HG02642 (cell line): Measurements from ENCODE around the gene SUZ12.
A peak's percentile ranks its signal among the peaks of the same experiment; 100 is the strongest.
"Not testable (repeated sequence)": the region's sequence is repeated elsewhere in the genome, so short reads cannot be mapped to it uniquely, and the experiment has no call there.

Experiments used
- ATAC-seq: cut with Tn5 transposase; IDR thresholded peaks from one replicate; pipeline ENCODE4 v1.9.1; 2021; ENCODE audit warnings: mild to moderate bottlenecking; ENCODE audit not compliant: unreplicated experiment, poor library complexity

The SUZ12 gene

DNA sequence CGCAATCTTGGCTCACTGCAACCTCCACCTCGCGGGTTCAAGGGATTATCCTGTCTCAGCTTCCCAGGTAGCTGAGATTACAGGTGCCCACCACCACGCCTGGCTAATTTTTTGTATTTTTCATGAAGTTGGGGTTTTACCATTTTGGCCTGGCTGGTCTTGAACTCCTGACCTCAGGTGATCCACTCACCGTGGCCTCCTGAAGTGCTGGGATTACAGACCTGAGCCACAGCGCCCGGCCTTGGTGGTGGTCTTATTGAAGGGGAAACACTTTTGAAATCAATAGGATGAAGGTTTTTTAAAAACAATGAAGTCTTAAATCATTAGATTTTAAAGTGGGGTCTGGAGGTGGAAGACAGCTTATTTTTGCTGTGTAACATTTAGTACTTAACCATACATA, 5.6 kb downstream of the SUZ12 start:
- ATAC-seq, result not testable (repeated sequence)

DNA sequence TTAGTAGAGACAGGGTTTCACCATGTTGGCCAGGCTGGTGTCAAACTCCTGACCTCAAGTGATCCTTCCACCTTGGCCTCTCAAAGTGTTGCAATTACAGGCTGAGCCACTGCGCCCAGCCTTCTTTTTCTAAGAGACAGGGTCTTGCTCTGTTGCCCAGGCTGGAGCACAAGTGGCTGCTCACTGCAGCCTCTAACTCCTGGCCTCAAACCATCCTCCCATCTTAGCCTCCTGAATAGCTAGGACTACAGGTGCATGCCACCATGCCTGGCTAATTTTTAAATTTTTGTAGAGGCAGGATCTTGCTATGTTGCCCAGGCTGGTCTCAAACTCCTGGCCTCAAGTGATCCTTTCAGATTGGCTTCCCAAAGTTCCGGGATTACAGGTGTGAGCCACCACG, 15.1 kb downstream of the SUZ12 start:
- not testable (repeated sequence) for ATAC-seq

DNA sequence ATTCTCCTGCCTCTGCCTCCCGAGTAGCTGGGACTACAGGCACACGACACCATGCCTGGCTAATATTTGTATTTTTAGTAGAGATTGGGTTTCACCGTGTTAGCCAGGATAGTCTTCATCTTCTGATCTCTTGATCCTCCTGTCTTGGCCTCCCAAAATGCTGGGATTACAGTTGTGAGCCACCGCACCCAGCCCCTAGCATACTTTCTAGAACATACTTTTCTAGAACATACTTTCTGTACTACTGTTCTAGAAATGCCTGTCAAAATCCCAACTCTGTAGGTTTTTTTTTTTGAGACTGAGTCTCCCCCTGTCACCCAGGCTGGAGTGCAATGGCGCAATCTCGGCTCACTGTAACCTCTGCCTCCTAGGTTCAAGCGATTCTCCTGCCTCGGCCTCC, 27.3 kb downstream of the SUZ12 start:
- ATAC-seq, result not testable (repeated sequence)

DNA sequence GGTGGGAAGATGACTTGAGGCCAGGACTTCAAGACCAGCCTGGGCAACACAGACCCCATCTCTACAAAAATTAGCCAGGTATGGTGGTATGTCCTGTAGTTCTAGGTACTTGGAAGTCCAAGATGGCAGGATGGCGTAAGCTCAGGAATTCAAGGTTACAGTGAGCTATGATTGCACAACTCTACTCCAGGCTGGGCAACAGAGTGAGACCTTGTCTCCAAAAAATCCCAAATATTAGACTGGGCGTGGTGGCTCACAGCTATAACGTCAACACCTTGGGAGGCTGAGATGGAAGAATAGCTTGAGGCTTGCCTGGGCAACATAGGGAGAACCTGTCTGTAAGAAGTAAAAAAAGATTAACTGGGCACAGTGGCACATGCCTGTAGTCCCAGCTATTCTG, 30.8 kb downstream of the SUZ12 start:
- no peak for ATAC-seq

DNA sequence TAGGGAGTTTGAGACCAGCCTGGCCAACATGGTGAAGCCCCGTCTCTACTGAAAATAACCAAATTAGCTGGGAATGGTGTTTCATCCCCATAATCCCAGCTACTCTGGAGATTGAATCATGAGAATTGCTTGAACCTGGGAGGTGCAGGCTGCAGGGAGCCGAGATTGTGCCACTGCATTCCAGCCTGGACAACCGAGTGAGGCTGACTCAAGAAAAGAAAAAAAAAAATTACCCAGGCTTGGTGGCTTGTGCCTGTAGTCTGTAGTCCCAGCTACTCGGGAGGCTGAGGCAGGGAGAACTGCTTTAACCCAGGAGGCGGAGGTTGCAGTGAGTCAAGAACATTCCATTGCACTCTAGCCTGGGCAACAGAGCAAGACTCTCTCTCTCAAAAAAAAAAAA, 33.6 kb downstream of the SUZ12 start:
- ATAC-seq, result not testable (repeated sequence)

DNA sequence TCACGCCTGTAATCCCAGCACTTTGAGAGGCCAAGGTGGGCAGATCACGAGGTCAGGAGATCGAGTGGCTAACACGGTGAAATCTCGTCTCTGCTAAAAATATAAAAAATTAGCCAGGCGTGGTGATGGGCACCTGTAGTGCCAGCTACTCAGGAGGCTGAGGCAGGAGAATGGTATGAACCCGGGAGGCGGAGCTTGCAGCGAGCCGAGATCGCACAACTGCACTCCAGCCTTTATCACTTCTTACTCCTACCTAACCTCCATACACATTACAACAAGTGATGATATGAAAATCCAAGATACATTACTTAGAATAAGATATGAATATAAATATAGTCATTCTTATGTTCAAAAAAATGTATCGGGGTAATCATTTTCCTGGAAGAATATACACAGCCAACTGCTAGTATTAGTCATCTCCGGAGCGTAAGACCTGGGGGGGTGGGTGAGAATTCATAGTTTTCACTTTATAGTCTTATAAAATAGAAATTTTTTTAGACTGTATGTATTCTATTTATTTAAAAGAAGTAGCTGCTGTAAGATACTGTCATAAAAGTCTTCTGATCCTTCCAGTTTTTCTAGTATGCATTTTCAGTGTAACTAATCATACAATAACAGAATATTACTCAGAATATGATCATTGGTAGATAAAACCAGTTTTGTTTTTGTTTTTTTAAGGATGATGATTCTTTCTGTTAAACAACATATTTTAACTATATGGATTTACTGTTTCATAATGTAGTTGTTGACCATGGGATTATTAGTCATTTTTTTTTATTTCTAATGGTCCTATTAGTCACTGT, 37.7 kb downstream of the SUZ12 start:
- not testable (repeated sequence) for ATAC-seq

DNA sequence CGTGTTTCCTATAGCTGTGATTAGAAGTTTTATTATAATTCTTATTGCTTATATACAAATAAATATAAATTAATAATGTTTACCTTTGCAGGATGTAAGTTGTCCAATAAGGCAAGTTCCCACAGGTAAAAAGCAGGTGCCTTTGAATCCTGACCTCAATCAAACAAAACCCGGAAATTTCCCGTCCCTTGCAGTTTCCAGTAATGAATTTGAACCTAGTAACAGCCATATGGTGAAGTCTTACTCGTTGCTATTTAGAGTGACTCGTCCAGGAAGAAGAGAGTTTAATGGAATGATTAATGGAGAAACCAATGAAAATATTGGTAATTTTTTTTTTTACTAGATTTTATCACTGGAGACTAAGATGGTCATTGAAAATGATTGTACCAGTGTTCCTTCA, 38.6 kb downstream of the SUZ12 start:
- ATAC-seq, result not testable (repeated sequence)

DNA sequence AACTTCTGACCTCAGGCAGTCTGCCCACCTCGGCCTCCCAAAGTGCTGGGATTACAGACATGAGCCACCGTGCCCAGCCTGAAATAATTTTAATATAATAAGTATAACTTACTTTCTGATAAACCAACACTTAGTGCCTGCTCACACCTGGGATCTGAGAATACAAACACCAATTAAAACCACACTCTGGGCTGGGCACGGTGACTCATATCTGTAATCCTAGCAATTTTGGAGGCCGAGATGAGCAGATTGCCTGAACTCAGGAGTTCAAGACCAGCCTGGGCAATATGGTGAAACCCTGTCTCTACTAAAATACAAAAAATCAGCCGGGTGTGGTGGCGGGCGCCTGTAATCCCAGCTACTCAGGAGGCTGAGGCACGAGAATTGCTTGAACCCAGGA, 55.0 kb downstream of the SUZ12 start:
- not testable (repeated sequence) for ATAC-seq

DNA sequence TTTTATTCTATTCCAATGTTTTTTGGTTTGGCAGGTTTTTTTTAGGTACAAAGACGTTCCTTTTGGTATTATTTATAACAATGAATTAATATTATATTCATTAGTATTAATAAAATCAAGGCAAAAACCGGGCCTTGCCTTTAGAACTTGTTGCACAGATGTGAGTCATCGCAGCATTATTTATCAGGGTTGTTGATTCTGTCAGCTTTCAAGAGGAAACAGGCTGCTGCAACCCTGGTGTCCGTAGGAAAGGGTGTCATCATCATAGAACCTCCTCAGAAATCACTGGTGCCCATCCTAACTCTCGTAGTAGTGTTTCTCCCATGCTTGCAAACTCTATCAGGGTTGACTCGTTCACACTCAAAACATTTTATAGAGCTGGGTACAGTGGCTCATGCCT, 60.2 kb downstream of the SUZ12 start:
- ATAC-seq, result no peak

DNA sequence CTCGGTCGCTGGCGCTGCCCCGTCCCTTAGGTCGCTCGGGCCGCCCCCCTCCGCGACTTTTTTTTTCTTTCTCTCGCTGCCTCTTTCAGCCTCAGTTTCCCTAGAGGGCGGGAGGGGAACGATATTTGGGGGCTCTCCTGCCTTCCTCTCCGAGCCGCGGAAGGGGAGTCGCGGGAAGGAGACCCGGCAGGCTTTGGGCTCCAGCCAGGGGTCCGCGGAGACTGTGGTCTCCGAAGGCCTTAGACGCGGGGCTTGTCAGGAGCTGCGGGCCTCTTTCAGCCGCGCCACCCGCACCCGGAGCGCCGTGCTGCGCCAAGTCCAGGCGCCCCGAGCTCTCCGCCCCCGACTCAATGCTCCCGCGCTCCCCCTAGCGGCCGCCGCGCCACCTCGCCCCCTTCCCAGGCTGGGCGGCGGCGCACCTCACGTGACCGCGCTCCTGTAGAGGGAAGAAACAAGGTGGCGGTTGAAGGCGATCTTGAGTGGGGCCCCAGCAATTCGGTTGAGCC, 70.2 kb downstream of the SUZ12 start, which contains the start of gene LRRC37B:
TSS of gene LRRC37B (plus strand) at position 427 of the 506 bp plus-strand sequence. CDS start 14,010 bp downstream, outside the sequence.
- ATAC-seq, result peak; percentile 91

DNA sequence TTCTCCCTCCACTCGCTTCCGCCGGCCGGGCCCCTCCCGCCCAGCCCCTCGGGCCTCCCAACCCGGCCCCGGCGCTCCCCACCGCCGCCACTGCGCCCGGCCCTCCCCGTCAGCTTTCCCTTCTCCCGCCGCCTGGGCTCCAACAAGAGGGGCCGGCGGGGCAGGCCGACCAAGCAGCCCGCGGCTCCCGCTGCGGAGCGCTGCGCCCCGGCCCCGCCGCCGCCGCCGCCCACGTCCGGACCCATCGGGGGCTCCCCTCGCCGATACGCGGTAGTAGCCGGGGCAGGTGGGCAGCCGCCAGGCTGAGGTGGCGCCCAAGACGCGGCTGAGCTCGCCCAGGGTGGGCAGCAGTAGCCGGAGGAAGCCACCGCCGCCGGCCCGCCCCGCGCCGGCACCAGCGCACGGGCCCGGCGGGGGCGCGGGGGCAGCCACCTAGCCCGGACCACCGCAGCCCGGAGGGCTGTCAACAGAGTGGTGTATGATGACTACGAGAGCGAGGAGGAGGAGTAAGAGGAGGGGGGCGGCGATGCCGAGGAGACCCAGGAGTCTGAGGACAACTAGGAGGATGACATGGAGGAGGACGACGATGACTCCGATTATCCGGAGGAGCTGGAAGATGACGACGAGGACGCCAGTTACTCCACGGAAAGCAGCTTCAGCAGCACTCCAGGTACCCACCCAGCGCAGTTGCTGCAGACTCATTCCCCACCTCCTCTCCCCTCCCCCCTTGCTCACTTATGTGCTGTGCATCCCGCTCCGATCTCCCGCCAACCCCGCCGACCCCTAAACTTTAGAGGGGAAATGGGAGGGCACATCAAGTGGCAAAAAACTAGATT, 70.9 kb downstream of the SUZ12 start:
- ATAC-seq, result peak; percentile 49

DNA sequence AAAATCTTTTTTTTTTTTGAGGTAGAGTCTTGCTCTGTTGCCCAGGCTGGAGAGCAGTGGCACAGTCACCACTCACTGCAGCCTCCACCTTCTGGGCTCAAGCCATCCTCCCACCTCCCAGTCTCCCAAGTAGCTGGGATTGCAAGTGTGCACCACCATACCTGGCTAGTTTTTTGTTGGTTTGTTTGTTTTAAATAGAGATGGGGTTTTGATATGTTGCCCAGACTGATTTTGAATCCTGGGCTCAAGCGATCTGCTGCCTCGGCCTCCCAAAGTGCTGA, 72.4 kb downstream of the SUZ12 start:
- no peak for ATAC-seq

DNA sequence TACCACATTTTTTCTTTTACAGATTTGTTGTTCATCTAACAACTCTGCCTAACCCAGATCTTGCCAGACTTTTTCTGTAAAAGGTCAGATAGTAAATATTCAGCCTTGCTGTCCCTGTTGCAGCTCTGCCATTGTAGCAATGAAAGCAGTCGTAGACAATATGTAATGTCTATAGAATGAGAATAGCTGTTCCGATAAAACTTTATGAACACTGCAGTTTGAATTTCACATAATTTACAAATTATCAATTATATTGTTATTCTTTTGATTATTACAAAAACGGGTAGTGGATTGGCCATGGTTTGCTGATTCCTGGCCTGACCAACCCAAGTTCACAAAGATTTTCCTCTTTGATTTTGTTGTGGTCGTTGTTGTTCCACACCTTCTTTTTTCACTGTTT, 73.3 kb downstream of the SUZ12 start:
- ATAC-seq, result no peak

DNA sequence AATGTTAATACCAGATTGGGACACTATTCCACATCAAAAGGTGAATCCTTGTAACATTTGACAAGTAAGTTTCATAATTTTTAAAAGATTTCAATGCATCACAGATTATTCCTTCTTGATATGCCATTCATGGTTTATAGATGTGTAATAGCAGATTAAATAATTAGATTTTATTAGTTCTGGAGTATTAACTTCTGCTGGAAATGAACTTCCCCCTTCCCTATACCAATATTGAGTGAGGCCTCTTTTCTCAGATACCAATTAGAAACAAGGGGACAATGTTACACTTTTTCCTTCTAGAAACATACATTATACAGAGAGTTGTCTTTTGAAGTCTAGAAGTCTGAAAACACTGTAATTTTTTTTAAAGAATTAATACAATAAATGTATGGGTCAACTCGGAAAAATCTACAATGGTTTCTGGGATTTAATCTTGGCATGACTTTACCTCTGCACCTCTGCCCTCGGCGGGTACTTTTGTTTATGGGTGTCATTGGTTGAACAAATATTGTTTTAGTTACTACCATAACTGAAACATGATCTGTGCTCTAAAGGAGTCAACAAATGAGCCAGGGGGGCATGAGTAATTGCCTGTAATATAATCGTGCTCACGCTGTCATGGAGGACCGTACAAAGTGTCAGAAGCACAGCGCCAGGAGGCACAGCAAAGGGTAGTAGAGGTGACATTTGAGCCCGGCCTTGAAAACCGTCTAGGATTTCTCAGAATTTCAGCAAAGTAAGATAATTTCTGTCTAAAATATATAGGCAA, 78.6 kb downstream of the SUZ12 start:
- ATAC-seq, result no peak

DNA sequence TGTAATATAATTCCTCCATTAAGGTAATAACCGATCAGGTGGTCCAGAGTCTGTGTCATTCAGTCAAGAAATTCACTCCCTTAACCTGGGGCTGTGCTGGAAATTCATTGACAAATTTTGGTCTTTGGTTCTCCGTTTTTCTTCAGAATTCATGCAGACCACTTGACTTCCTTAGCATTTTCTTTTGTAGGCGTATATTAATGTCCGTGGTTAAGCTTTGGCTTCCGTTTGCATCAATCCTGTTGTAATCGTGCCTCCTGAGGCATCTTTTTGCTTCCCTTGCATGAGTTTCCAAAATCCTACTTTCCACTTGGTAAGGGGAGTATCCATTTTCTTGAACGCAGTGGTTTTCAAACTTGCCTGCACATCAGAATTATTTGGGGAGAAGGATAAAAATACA, 79.4 kb downstream of the SUZ12 start:
- no peak for ATAC-seq

DNA sequence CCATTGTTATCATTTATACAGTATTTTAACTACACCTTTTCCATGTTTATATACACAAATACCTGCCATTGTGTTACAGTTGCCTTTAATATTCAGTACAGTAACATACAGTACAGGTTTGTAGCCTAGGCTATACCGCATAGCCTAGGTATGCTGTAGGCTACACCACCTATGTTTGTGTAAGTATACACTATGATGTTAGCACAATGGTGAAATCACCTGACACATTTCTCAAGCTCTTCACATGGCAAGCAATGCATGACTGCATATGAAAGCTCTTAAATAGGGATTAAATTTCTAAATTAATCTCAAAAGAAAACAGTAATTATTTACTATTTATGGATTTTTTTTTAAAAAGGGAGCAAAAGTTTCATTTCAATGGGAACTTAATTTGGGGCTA, 82.4 kb downstream of the SUZ12 start:
- ATAC-seq, result no peak

DNA sequence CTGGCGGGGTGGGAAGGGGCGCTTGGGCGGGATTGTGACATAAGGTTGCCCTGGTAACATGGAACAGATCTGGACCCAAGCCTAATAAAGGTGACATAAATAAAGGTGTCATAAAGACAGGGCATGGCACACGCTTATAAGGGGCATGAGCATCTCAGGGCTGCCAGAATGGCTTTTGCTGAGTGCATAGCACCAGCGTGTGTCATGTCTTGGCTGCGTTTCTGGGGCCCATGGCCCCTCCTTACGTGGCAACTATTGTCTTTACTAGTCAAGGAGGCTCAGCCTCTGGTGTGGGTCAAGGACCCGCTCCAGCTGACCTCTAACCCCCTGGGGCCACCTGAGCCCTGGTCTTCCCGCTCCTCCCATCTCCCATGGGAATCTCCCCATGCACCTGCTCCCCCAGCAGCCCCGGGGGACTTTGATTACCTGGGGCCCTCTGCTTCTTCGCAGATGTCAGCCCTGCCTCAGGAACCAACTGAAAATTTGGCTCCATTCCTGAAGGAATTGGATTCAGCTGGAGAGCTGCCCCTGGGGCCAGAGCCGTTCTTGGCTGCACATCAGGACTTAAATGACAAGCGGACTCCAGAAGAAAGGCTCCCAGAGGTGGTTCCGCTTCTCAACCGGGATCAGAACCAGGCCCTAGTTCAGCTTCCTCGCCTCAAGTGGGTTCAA, 84.3 kb downstream of the SUZ12 start:
- ATAC-seq, result no peak

DNA sequence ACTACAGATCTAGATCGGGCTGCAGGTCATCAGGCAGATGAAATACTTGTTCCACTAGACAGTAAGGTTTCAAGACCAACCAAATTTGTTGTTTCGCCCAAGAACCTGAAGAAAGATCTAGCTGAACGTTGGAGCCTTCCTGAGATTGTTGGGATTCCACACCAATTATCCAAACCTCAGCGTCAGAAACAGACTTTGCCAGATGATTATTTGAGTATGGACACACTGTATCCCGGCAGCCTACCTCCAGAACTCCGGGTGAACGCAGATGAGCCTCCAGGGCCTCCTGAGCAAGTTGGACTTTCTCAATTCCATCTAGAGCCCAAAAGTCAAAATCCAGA, 84.8 kb downstream of the SUZ12 start:
- no peak for ATAC-seq

DNA sequence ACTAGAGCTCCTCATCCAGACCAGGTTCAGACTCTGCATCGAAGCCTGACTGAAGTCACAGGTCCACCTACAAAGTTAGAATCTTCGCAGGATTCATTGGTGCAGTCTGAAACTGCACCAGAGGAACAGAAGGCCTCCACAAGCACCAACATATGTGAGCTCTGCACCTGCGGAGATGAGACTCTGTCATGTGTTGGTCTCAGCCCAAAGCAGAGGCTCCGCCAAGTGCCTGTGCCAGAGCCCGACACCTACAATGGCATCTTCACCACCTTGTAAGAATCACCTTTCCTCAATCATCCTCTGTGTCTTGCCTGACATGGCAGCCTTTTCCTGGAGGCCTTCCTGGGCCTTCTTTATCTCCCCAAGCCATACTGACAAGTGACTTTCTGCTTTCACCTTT, 85.7 kb downstream of the SUZ12 start:
- ATAC-seq, result not testable (repeated sequence)

DNA sequence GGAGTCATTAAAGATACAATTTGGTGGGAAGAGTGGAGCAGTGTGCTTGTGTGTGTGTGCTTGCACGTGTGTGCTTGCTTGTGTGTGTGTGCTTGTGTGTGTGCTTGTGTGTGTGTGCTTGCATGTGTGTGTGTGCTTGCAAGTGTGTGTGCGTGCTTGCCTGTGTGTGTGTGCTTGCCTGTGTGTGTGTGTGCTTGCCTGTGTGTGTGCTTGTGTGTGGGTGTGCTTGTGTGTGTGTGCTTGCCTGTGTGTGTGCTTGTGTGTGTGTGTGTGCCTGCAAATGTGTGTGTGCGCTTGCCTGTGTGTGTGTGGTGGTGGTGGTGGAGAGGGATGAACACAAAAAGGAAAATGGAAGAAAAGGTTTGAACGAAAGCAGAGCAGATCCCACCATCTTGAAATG, 90.5 kb downstream of the SUZ12 start:
- not testable (repeated sequence) for ATAC-seq
